PC-9 (cell line): ENCODE measurements around the gene KIF6. TPM values are rescaled to one million over a fixed set of nuclear protein-coding genes. Genes with fewer than 3 reads are reported as not detected.

ENCODE experiments used
- BruUV-seq: library from RNA; stranded (reverse); fragments of 400-500 nt; replicated peaks from 2 replicates; lab custom pipeline; 2021; lab: Mats Ljungman, UMichigan
- CTCF ChIA-PET: fragments of 300-600 bp; sonication (Branson Sonifier 250); formaldehyde crosslinking; loops from one replicate; lab custom pipeline; 2022; ENCODE audit warnings: antibody characterized with exemption; lab: Charles Lee
- POLR2A ChIA-PET: fragments of 300-600 bp; sonication (Branson Sonifier 250); formaldehyde crosslinking; loops from one replicate; lab custom pipeline; 2022; ENCODE audit warnings: antibody characterized with exemption; ENCODE audit not compliant: unreplicated experiment; lab: Charles Lee
- DNase-seq, 2 experiments: peaks; one replicate each; pipeline versions ENCODE4 v3.0.0 to v3.0.0-alpha.2; 2015 to 2022; ENCODE audit warnings: mixed read lengths in 1 of 2
- H2AFZ ChIP-seq: fragments of 200-600 bp; sonication (generic); 2 replicates; pipeline ENCODE4 v1.8.1; 2017; ENCODE audit warnings: antibody characterized with exemption
- H3F3A ChIP-seq: fragments of 200-600 bp; sonication (generic); 2 replicates; pipeline ENCODE4 v1.8.1; 2017; ENCODE audit warnings: antibody characterized with exemption, mild to moderate bottlenecking, low read depth; ENCODE audit not compliant: insufficient read depth
- H3K27ac ChIP-seq: fragments of 200-600 bp; sonication (generic); 2 replicates; pipeline ENCODE4 v1.6.1; 2016; ENCODE audit warnings: mixed run types
- H3K27me3 ChIP-seq: fragments of 200-600 bp; sonication (generic); 2 replicates; pipeline ENCODE4 v1.6.1; 2016; ENCODE audit warnings: low read depth, mixed run types; ENCODE audit not compliant: insufficient read depth
- H3K36me3 ChIP-seq: fragments of 200-600 bp; sonication (generic); 2 replicates; pipeline ENCODE4 v1.6.1; 2016; ENCODE audit warnings: low read depth, mixed run types
- H3K4me1 ChIP-seq: fragments of 200-600 bp; sonication (generic); replicated peaks from 2 replicates; pipeline ENCODE4 v1.6.1; 2016; ENCODE audit warnings: mixed run types; ENCODE audit not compliant: insufficient read depth
- H3K4me2 ChIP-seq: fragments of 200-600 bp; sonication (generic); 2 replicates; pipeline ENCODE4 v1.6.1; 2017; ENCODE audit warnings: mixed run types
- H3K4me3 ChIP-seq: fragments of 200-600 bp; sonication (generic); 2 replicates; pipeline ENCODE4 v1.6.1; 2016; ENCODE audit warnings: mixed run types
- H3K79me2 ChIP-seq: fragments of 200-600 bp; sonication (generic); 2 replicates; pipeline ENCODE4 v1.6.1; 2017; ENCODE audit warnings: low read depth, mixed run types
- H3K9me2 ChIP-seq: fragments of 200-600 bp; sonication (generic); 2 replicates; pipeline ENCODE4 v1.8.1; 2017; ENCODE audit warnings: mild to moderate bottlenecking; ENCODE audit not compliant: insufficient read depth
- H3K9me3 ChIP-seq: fragments of 200-600 bp; sonication (generic); 2 replicates; pipeline ENCODE4 v1.8.1; 2016; ENCODE audit warnings: low read depth; ENCODE audit not compliant: insufficient read depth
- H4K20me1 ChIP-seq: fragments of 200-600 bp; sonication (generic); 2 replicates; pipeline ENCODE4 v1.8.1; 2017; ENCODE audit not compliant: insufficient read depth
- EZH2 ChIP-seq: fragments of 200-600 bp; sonication (generic); IDR thresholded peaks from 2 replicates; pipeline ENCODE4 v1.8.0; 2017; ENCODE audit warnings: antibody characterized with exemption, low read depth
- intact Hi-C: fragments of 100-400 bp; cut with micrococcal nuclease; formaldehyde crosslinking; loops from one replicate; pipeline ENCODE4 v1.10.0; 2022; ENCODE audit not compliant: unreplicated experiment
- total RNA-seq: library from RNA; stranded (reverse); gene quantifications from 2 replicates; pipeline ENCODE4 v1.2.3, GENCODE V29; 2021
- TF ChIP-seq, protein P1 (sequence below): fragments of 200-600 bp; sonication (generic); conservative IDR thresholded peaks from 2 replicates; pipeline ENCODE4 v1.6.1; 2017; ENCODE audit warnings: mixed run types, antibody characterized with exemption, mild to moderate bottlenecking, moderate library complexity

The KIF6 gene
- total RNA-seq, 1 experiment from 2014 or later, result not detected

DNA sequence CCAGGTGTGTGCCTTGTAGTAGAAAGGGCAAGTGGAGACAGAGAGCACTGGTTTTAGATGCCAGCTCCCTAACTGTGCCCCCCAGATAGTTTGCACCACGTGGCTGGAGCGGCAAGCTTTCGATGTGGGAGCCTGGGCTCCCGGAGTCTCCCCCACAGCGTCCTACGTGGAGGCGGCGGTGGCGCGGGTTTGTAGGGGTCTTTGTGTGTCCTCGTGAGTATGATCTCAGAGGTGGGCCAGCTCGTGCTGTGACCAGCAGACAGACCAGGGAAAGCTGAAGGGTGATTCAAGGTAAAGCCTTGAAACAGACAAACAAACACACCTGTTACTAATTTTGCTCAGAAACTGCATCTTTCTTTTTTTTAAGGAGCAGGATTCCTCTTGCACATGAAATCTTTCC is 397.1 kb downstream of the KIF6 start:
- Histone ChIP-seq H3F3A (no peaks in the 10 kb centered on the region), H3K36me3 (no peaks in the 10 kb centered on the region), H3K4me3 (no peak overlapping the region), H3K9me3 (no peaks in the 10 kb centered on the region), H4K20me1 (no peaks in the 10 kb centered on the region), H3K79me2 (no peaks in the 10 kb centered on the region), H3K27me3 (peaks cover 98% of the 10 kb centered on the region), H3K4me2 (no peak overlapping the region), H3K4me1 (no peaks in the 10 kb centered on the region), H3K27ac (no peak overlapping the region), H3K9me2 (no peaks in the 10 kb centered on the region), H2AFZ (no peak overlapping the region)
- no peak for TF ChIP-seq EZH2
- TF ChIP-seq, protein P1, sequence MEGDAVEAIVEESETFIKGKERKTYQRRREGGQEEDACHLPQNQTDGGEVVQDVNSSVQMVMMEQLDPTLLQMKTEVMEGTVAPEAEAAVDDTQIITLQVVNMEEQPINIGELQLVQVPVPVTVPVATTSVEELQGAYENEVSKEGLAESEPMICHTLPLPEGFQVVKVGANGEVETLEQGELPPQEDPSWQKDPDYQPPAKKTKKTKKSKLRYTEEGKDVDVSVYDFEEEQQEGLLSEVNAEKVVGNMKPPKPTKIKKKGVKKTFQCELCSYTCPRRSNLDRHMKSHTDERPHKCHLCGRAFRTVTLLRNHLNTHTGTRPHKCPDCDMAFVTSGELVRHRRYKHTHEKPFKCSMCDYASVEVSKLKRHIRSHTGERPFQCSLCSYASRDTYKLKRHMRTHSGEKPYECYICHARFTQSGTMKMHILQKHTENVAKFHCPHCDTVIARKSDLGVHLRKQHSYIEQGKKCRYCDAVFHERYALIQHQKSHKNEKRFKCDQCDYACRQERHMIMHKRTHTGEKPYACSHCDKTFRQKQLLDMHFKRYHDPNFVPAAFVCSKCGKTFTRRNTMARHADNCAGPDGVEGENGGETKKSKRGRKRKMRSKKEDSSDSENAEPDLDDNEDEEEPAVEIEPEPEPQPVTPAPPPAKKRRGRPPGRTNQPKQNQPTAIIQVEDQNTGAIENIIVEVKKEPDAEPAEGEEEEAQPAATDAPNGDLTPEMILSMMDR, result no peak
- POLR2A ChIA-PET, result no interaction called here
- CTCF ChIA-PET, result no interaction called here
- intact Hi-C loops, result no loop called here
- DNase-seq, result no peak
- BruUV-seq, result no TSS peak

DNA sequence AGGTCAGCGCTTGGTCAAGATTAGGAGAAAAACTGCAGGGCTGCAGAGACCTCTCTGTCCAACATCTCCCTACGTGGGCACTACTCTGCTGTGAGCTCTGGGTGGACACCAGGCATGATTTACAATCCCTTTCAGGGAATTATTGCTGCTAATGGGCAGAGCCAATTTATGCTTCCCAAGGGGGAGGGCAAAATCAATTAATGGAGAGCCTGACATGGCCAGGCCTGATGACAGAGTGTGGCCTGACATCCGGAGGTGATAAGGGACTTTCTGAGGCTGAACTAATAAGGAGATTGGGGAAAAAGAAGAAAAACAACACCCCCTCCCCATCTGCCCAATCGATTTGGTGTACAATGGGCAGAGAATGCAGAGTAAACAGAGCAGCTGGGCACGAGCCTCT is 397.7 kb downstream of the KIF6 start:
- intact Hi-C loops, result no loop called here
- H3K4me1 ChIP-seq, result no peaks in the 10 kb centered on the region
- no peak overlapping the region for H3K27ac ChIP-seq
- no peaks in the 10 kb centered on the region for H3K9me3 ChIP-seq
- no peak overlapping the region for H3K4me2 ChIP-seq
- H3F3A ChIP-seq, result no peaks in the 10 kb centered on the region
- ChIA-PET POLR2A (no interaction called here), CTCF (no interaction called here)
- H2AFZ ChIP-seq, result no peak overlapping the region
- H4K20me1 ChIP-seq, result no peaks in the 10 kb centered on the region
- H3K27me3 ChIP-seq, result peaks cover 100% of the 10 kb centered on the region
- H3K4me3 ChIP-seq, result no peak overlapping the region
- H3K79me2 ChIP-seq, result no peaks in the 10 kb centered on the region
- no peaks in the 10 kb centered on the region for H3K9me2 ChIP-seq
- no peak for DNase-seq
- no peak for TF ChIP-seq EZH2
- TF ChIP-seq, protein P1, result no peak
- H3K36me3 ChIP-seq, result no peaks in the 10 kb centered on the region
- no TSS peak for BruUV-seq

DNA sequence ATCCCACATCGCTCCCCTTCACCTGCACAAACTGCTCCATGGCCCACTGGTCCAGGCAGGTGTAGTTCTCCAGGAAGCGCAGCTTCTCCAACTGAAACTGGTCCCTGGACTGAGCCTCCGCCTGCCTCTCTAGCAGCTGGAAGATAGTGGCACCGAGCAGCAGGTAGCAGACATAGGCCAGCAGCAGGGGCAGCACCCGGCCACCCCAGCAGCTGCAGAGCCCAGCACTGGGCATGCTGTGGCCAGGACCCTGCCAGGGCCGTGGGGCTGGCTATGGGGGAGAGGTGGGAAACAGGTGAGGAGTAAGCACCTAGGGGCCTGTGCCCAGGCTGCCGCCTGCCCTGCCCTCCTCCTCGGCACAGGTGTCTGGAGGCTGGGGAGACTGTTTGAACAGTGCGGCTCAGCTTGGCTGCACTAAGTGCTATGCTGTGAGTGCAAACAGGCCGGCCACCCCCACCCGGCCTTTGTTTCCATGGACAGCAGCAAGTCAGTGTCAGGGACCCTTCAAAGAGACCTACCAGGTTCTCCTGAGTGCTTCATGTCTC is 402.8 kb downstream of the KIF6 start, which contains the start of gene KCNK16:
Gene KCNK16, minus strand, starts transcription at position 397 of the 545 bp plus-strand sequence. Its CDS starts 162 bp downstream, at position 235.
- DNase-seq, result no peak
- Histone ChIP-seq H3K36me3 (no peaks in the 10 kb centered on the region), H2AFZ (no peak within 1 kb of the TSS), H4K20me1 (no peaks in the 10 kb centered on the region), H3K4me2 (no peak within 1 kb of the TSS), H3K27me3 (peaks cover 100% of the 10 kb centered on the region), H3K79me2 (no peaks in the 10 kb centered on the region), H3K4me3 (no peak within 1 kb of the TSS), H3K9me2 (no peaks in the 10 kb centered on the region), H3K27ac (no peak within 1 kb of the TSS), H3K9me3 (no peaks in the 10 kb centered on the region), H3F3A (no peaks in the 10 kb centered on the region), H3K4me1 (no peaks in the 10 kb centered on the region)
- intact Hi-C loops, result no loop called here
- ChIA-PET CTCF (no interaction called here), POLR2A (no interaction called here)
- TF ChIP-seq, protein P1, result no peak
- TF ChIP-seq EZH2, result no peak
- BruUV-seq, result no TSS peak
